GM04504 (cell line): ENCODE results near the gene FUT3.
"Not testable (repeated sequence)": the region's sequence is repeated elsewhere in the genome, so short reads cannot be mapped to it uniquely, and the experiment has no call there.

Source experiments
- DNase-seq: peaks from one replicate; pipeline ENCODE4 v3.0.0-alpha.2; 2012; ENCODE audit warnings: low read depth

FUT3 gene

GRCh38 chr19:5881543-5882299 is 30.5 kb upstream of the FUT3 start:
- DNase-seq, result no peak

DNA sequence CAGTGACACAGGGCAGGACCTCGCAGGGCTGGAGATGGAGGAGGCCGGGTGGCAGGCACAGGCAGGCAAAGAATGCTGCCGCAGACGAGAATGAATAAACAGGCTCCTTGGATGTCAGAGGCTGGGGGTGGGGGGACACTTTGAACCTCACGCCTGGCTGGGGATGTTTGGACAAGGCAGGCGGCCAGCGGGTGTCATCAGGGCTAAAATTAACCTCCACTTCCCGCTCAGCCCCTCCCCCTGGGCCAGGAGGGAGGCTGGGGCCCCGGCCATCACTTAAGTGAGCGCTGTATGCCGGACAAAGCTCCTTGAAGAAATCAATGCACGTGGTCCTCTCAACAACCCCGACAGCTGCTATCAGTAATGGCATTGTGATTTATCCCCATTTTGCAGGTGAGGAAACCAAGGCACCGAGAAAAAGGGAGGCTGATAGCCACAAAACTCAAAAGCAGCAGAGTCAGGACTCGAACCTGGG is 29.4 kb upstream of the FUT3 start:
- DNase-seq, result peak; percentile 34

GRCh38 chr19:5880196-5880595 is 28.9 kb upstream of the FUT3 start:
- no peak for DNase-seq

DNA sequence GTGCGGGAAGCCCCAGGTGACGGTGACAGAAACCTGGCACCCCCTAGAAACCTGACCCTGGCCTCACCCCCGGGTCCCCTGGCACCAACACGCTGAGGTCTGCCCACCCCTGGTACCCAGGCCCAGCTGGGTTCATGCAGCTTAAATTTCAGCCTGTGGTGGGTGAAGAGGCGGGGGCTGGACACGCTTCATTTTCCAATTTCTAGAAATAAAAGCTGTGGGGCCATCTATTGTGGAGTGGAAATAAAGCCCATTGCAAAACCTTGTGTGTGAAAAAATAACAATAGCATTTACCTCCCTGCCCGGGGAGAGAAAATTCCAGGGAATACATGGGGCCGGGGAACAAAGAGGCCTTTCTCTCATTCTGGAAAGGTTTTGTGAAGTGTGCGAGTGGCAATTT is 26.6 kb upstream of the FUT3 start:
- DNase-seq, result no peak

GRCh38 chr19:5877427-5877826 is 26.2 kb upstream of the FUT3 start:
- no peak for DNase-seq

GRCh38 chr19:5874496-5874895 is 23.2 kb upstream of the FUT3 start:
- not testable (repeated sequence) for DNase-seq

GRCh38 chr19:5873617-5874199 is 22.5 kb upstream of the FUT3 start:
- DNase-seq, result no peak

- no peak for DNase-seq
These were observed 19.7 kb upstream of the FUT3 start for GRCh38 chr19:5870986-5871394.

GRCh38 chr19:5867201-5868136 is 16.2 kb upstream of the FUT3 start:
- DNase-seq, result no peak

DNA sequence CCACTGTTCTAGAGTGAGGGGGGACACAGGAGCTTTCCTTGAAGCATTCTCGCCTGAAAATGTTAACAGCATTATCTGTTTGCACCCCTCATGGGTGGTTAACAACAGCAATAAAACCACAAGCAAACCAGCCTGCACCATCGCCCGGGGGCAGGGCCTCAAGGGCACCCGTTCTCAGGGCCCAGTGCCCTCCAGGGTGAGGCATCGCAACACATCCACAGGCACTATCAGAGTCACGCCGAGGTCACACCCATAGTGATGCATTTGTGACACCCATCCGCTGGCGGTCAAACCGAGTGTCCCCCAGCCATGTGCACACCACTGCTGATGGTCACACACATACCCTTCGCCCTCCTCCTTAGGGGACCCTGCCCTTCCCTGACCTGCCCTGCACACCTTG is 14.5 kb upstream of the FUT3 start:
- DNase-seq, result no peak

DNA sequence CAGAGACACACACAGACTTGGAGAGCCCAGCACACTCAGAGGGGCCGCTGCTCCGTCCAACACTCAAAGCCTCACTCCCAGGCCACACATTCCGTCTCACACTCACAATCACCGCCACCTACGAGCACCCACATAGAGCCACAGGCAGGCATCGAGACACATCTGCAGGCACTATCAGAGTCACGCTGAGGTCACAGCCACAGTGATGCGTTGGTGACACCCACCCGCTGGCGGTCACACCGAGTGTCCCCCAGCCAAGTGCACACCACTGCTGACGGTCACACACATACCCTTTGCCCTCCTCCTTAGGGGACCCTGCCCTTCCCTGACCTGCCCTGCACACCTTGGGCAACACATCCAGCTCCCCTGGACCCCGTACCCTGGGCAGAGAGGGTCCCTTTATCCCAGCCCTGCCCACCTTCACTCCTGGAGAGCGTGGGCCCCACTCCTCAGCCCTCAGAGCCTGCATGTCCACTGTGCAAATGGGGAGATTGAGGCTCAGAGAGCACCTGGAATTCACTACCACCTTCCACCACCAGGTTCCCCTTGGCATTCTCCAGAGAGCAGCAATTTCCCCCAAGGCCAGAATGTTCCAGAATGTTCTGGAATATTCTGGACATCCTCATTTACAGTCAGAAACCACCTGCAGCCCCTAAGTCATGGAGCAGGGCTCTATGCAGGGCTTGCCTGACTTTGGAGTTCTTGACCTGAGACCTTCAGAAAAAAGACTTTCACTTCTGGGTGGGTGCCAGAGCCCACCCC is 13.7 kb upstream of the FUT3 start:
- DNase-seq, result no peak

DNA sequence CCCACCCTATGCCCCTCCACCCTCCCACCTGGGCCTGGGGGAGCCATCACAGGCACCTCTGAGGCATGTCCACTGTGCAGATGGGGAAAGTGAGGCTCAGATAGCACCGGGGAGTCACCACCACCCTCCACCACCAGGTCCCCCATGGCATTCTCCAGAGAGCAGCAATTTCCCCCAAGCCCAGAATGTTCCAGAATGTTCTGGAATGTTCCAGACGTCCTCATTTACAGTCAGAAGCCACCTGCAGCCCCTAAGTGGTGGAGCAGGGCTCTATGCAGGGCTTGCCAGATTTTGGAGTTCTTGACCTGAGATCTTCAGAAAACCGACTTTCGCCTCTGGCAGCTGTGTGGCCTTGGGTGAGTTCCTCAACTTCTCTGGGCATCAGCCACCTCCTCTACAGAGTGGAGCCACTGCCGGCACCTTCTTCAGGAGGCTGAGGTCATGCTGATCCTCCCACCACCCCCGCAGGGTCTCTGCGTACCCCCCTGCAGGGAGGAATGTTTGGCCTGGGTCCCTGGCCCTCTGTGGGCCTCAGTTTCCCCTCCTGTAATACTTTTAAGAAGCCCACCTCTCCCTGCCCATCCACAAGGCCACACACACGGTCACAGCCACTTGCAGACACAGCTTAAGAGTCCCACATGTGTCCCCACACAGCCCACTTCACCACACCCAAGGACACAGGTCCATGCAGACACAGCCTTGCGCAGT is 12.9 kb upstream of the FUT3 start:
- no peak for DNase-seq

GRCh38 chr19:5863030-5863665 is 11.9 kb upstream of the FUT3 start:
- DNase-seq, result no peak

DNA sequence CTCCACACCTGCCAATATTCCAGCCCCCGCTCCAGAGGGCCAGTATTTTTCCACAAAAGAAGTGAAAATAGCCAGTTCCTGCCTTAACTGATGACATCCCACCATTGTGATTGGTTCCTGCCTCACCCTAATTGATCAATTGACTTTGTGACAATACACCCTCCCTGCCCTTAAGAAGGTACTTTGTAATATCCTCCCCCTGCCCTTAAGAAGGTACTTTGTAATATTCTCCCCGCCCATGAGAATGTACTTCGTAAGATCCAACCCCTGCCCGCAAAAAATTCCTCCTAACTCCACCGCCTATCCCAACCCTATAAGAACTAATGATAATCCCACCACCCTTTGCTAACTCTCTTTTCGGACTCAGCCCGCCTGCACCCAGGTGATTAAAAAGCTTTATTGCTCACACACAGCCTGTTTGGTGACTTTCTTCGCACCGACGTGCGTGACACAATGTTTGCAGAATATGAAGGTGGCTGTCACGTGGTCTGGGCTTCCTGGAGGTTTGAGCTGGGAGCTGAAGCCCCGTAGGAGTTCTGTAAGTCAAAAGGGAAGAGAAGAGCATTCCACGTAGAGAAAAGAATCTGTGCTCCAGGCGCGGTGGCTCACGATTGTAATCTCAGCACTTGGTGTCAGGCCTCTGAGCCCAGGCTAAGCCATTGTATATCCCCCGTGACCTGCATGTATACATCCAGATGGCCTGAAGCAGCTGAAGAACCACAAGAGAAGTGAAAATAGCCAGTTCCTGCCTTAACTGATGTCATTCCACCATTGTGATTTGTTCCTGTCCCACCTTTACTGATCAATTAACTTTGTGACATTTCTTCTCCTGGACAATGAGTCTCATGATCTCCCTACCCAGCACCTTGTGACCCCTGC is 6.2 kb upstream of the FUT3 start:
- DNase-seq, result no peak

DNA sequence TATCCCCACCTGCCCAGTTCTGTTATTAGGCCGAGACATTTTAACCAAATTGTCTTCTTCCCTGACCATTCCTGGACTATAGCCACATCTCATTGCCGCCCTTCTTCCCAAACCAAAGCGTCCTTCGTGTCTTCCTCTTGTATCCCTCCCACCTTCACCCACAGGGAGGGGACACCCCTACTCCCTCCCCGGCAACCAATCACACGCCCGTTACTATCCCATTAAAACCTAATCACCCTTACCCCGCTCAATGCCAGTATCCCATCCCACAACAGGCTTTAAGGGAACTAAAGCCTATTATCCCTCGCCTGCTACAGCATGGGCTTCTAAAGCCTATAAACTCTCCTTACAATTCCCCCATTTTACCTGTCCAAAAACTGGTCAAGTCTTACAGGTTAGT is 3.9 kb upstream of the FUT3 start:
- DNase-seq, result not testable (repeated sequence)

- peak; percentile 9 for DNase-seq
These were observed 2.9 kb upstream of the FUT3 start for GRCh38 chr19:5854121-5854520.

DNA sequence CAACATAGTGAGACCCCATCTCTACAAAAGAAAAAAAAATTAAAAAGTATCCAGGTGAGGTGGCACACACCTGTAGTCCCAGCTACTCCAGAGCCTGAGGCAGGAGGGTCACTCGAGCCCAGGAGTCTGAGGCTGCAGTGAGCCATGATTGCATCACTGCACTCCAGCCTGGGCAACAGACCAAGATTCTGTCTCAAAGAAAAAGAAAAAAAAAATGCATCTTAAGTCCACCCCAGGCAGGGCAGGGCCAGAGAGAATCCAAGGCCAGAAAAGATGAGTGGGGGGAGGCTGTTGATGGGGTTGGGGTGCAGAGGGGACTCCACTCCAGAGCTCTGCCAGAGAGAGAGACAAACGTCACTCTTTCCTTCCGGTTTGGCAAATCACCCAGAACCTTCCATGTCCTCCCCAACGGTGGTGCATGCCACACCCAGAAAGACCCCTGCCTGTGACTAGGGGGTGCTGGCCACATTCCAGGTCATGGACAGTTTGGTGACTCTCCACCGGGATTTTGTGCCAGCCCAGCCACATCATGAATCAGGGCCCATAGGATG is 431 bp downstream of the FUT3 start:
- DNase-seq, result peak; percentile 24

DNA sequence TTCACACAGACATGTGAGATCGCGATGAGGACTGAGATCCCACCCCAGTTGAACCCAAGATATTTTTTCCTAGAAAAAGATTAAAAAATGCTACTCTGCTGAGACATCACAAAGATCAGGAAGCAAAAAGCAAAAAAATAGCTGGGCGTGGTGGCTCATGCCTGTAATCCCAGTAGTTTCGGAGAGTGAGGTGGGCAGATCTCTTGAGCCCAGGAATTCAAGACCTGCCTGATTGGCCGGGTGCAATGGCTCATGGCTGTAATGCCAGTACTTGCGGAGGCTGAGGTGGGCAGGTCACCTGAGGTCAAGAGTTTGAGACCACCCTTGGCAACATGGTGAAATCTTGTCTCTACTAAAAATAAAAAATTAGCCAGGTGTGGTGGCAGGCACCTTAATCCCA is 1.1 kb downstream of the FUT3 start:
- DNase-seq, result no peak

- not testable (repeated sequence) for DNase-seq
These were observed 2.6 kb downstream of the FUT3 start for GRCh38 chr19:5848621-5849020.
